ENCODE data around the gene CDPF1. TPM values are rescaled to one million over a fixed set of nuclear protein-coding genes. Genes with fewer than 3 reads are reported as not detected.

CDPF1 gene
- total and polyA plus RNA-seq, 2 donors (not counting 1 experiment from before 2014, with no cell fraction given), result 9.8 to 15.4 TPM

DNA sequence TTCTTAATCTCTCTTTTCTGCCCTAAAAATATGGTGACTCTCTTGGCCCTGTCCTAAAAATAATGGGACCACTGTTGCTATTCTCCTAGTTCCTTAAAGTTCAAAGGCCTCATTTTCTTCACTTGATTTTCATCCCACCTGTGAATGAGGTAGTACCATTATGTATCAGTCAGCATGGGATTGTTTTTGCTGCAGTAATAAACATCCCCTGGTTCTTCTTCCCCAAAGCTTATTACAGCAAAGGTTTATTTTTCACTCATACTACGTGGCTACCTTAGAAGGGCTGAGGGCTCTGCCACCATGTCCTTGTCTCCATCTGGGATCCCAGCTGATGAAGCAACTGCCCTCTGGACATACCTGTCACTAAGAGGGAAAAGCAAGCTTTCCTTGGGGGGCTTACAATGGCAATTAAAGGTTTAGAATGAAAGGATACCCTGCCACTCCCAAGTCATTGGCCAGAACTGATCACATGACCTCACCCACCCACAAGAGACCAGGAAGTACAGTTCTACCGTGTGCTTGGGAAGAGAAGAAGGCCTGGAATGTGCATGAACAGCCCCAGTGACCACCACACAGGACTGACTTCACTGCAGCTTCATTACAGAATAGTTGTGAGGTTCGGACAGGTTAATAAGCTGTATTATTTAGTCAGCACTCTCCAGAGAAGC is 25.5 kb upstream of the CDPF1 start:
- ChIA-PET POLR2A (interaction anchor here (0.6 kb wide), 1 partner anchor 226 kb away, joined by 5 read pairs; no protein-coding TSS in a partner anchor), CTCF (no interaction called here)
- Histone ChIP-seq H3K79me2 (ENCODE audit: control insufficient read depth, insufficient read depth, low read length) (no peaks in the 10 kb centered on the region), H2AFZ (ENCODE audit: insufficient read depth, low read depth, low read length, poor library complexity, severe bottlenecking) (no peak overlapping the region), H3K4me2 (replicated peaks; ENCODE audit: low read depth, low read length, poor library complexity, severe bottlenecking) (no peak overlapping the region), H3K27me3 (replicated peaks in 1 of 4; ENCODE audit: control extremely low read depth in 1 of 4, control insufficient read depth in 3 of 4, insufficient read depth in 4 of 4, low read length in 3 of 4) (no peaks in the 10 kb centered on the region), H3K27ac (ENCODE audit: low read length in 2 of 2) (no peak overlapping the region), H3K36me3 (replicated peaks in 1 of 2; ENCODE audit: control extremely low read depth in 1 of 2, control insufficient read depth in 1 of 2, extremely low read depth in 1 of 2, insufficient read depth in 2 of 2, low read length in 1 of 2) (peaks cover 0 to 17% of the 10 kb centered on the region in 2 experiments), H3K9me3 (ENCODE audit: control extremely low read depth in 1 of 3, control insufficient read depth in 2 of 3, insufficient read depth in 1 of 3, low read length in 2 of 3) (no peaks in the 10 kb centered on the region), H3K4me3 (ENCODE audit: control extremely low read depth in 1 of 5, extremely low read depth in 1 of 5, insufficient read depth in 1 of 5, low read depth in 2 of 5, low read length in 4 of 5) (no peak overlapping the region), H4K20me1 (ENCODE audit: control insufficient read depth, insufficient read depth, low read length, poor library complexity, severe bottlenecking) (no peaks in the 10 kb centered on the region), H3K9ac (ENCODE audit: low read length) (no peak overlapping the region), H3K4me1 (ENCODE audit: control insufficient read depth in 2 of 2, insufficient read depth in 2 of 2, low read length in 2 of 2) (peaks cover 0 to 16% of the 10 kb centered on the region in 2 donors)
- ATAC-seq (ENCODE audit: low read depth), result no peak
- DNase-seq, result no peak
- Mint-ChIP-seq H3K27ac (no peak overlapping the region), H3K9me3 (ENCODE audit: insufficient read depth) (no peaks in the 10 kb centered on the region), H3K27me3 (no peaks in the 10 kb centered on the region), H3K4me3 (no peak overlapping the region), H3K4me1 (peaks cover 8% of the 10 kb centered on the region)
- no peak for TF ChIP-seq EZH2 (IDR thresholded peaks at IDR 0.05; ENCODE audit: borderline replicate concordance, insufficient read depth, low read depth, low read length, poor library complexity, severe bottlenecking)
- TF ChIP-seq, protein P1, sequence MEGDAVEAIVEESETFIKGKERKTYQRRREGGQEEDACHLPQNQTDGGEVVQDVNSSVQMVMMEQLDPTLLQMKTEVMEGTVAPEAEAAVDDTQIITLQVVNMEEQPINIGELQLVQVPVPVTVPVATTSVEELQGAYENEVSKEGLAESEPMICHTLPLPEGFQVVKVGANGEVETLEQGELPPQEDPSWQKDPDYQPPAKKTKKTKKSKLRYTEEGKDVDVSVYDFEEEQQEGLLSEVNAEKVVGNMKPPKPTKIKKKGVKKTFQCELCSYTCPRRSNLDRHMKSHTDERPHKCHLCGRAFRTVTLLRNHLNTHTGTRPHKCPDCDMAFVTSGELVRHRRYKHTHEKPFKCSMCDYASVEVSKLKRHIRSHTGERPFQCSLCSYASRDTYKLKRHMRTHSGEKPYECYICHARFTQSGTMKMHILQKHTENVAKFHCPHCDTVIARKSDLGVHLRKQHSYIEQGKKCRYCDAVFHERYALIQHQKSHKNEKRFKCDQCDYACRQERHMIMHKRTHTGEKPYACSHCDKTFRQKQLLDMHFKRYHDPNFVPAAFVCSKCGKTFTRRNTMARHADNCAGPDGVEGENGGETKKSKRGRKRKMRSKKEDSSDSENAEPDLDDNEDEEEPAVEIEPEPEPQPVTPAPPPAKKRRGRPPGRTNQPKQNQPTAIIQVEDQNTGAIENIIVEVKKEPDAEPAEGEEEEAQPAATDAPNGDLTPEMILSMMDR (IDR thresholded peaks at IDR 0.05), result no peak
- WGBS (ENCODE audit: insufficient coverage), result 88% methylated on average over 1 of the region's 3 CpGs
- intact Hi-C loops (cut with micrococcal nuclease), result no loop called here

DNA sequence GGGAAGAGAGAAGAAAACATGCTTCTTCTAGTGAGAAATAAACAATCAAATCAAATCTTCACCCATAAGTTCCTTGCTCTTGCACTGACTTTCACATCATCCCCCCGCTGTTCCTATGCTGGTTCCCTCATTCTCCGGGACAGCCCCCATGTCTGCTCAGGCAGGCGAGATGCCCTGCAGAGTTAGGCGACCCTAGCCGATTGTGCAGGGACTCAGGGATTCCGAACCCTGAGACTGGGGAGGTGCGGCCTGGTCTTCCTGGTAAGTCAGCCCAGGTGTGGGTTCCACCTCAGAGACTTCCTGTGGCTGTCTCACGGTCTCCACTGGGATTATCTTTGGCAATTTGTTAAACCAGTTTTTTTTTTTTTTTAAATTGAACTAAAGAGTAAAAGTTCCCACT is 24.3 kb upstream of the CDPF1 start:
- no peak for TF ChIP-seq EZH2 (IDR thresholded peaks at IDR 0.05; ENCODE audit: borderline replicate concordance, insufficient read depth, low read depth, low read length, poor library complexity, severe bottlenecking)
- TF ChIP-seq, protein P1 (IDR thresholded peaks at IDR 0.05), result no peak

More for the DNA sequence above, 24.3 kb upstream of the CDPF1 start:
- H4K20me1 ChIP-seq (ENCODE audit: control insufficient read depth, insufficient read depth, low read length, poor library complexity, severe bottlenecking), result no peaks in the 10 kb centered on the region
- ATAC-seq (ENCODE audit: low read depth) (no peak), DNase-seq (no peak)
- no peak overlapping the region for H2AFZ ChIP-seq (ENCODE audit: insufficient read depth, low read depth, low read length, poor library complexity, severe bottlenecking)
- peaks cover 0 to 6% of the 10 kb centered on the region in 2 donors for H3K4me1 ChIP-seq (ENCODE audit: control insufficient read depth in 2 of 2, insufficient read depth in 2 of 2, low read length in 2 of 2)
- Mint-ChIP-seq H3K4me3 (no peak overlapping the region), H3K4me1 (peaks cover 1% of the 10 kb centered on the region), H3K27ac (no peak overlapping the region), H3K27me3 (no peaks in the 10 kb centered on the region), H3K9me3 (ENCODE audit: insufficient read depth) (no peaks in the 10 kb centered on the region)
- ChIA-PET CTCF (no interaction called here), POLR2A (no interaction called here)
- H3K9me3 ChIP-seq (ENCODE audit: control extremely low read depth in 1 of 3, control insufficient read depth in 2 of 3, insufficient read depth in 1 of 3, low read length in 2 of 3), result no peaks in the 10 kb centered on the region
- 100% methylated on average over 6 of the region's 8 CpGs for WGBS (ENCODE audit: insufficient coverage)
- no peak overlapping the region for H3K9ac ChIP-seq (ENCODE audit: low read length)
- no peak overlapping the region for H3K4me2 ChIP-seq (replicated peaks; ENCODE audit: low read depth, low read length, poor library complexity, severe bottlenecking)
- H3K27me3 ChIP-seq (replicated peaks in 1 of 4; ENCODE audit: control extremely low read depth in 1 of 4, control insufficient read depth in 3 of 4, insufficient read depth in 4 of 4, low read length in 3 of 4), result no peaks in the 10 kb centered on the region
- H3K27ac ChIP-seq (ENCODE audit: low read length in 2 of 2), result no peak overlapping the region
- peaks cover 0 to 15% of the 10 kb centered on the region in 2 experiments for H3K36me3 ChIP-seq (replicated peaks in 1 of 2; ENCODE audit: control extremely low read depth in 1 of 2, control insufficient read depth in 1 of 2, extremely low read depth in 1 of 2, insufficient read depth in 2 of 2, low read length in 1 of 2)
- H3K79me2 ChIP-seq (ENCODE audit: control insufficient read depth, insufficient read depth, low read length), result no peaks in the 10 kb centered on the region
- H3K4me3 ChIP-seq (ENCODE audit: control extremely low read depth in 1 of 5, extremely low read depth in 1 of 5, insufficient read depth in 1 of 5, low read depth in 2 of 5, low read length in 4 of 5), result no peak overlapping the region
- intact Hi-C loops (cut with micrococcal nuclease), result no loop called here
